Left forelimb (tissue), 1 donor: ENCODE results near the gene SLC25A25.
"Not testable (repeated sequence)": the region's sequence is repeated elsewhere in the genome, so short reads cannot be mapped to it uniquely, and the experiment has no call there.

Source experiments
- DNase-seq: peaks from one replicate; pipeline ENCODE4 v3.0.0-alpha.2; 2018; ENCODE audit warnings: low spot score

Gene SLC25A25

DNA sequence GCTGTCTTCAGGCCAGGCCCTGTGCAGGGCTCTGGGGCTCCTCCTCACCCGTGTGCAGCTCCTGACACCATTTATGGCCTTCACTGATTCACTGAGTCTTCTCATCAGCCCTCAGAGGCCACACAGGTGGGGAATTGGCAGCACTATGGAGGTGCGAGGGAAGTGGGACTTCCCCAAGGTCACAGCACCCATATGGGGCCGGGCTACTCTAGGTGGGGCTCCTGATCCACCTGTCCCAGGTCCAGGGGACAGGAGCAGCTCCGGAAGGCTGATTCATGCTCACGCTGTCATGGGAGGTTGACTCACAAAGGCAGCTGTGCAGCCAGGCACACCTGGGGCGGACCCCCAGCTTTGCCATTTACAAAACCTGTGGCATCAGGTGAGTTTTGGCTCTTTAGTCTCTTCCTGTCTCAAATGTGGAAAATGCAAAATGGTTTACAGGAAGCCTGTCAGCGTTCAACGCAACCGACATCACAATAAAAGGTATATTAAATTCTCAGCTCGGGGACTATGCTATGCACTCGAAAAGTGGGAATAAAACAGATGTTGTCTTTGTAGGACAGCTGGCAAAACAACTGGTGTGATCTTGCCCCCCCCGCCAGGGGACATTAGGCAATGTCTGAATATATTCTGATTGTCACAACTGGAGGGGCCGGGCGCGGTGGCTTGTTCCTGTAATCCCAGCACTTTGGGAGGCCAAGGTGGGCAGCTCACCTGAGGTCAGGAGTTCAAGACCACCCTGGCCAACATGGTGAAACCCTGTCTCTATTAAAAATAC lies 15.9 kb upstream of the SLC25A25 start:
- no peak for DNase-seq

DNA sequence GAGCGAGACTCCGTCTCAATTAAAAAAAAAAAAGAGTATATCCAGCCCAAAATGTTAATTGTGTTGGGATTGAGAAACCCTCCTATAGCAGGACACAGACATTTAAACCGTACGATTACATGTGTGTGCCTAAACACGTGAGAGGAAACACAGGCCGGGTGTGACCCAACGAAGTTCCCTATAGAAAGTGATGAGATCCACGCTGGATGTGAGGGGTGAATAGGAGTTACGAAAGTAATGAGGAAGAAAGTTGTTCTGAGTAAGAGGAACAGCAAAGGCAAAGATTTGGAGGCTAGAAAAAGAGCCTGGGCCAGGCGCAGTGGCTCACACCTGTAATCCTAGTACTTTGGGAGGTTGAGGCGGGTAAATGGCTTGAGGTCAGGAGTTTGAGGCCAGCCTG lies 14.5 kb upstream of the SLC25A25 start:
- DNase-seq = no peak

DNA sequence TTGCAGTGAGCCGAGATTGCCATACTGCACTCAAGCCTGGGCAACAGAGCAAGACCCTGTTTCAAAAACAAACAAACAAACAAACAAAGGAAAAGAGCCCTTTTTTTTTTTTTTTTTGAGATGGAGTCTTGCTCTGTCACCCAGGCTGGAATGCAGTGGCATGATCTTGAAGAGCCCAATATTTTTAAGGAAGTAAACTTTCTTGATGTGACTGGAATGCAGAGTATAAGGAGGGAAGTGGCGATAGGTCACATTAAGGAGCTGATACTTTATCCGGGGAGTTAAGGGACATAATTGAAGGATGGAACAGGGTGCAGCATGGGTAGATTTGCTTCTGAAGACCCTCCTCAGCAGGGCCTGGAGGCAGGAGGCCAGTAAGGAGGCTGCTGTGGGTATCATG lies 13.9 kb upstream of the SLC25A25 start:
- DNase-seq = no peak

DNA sequence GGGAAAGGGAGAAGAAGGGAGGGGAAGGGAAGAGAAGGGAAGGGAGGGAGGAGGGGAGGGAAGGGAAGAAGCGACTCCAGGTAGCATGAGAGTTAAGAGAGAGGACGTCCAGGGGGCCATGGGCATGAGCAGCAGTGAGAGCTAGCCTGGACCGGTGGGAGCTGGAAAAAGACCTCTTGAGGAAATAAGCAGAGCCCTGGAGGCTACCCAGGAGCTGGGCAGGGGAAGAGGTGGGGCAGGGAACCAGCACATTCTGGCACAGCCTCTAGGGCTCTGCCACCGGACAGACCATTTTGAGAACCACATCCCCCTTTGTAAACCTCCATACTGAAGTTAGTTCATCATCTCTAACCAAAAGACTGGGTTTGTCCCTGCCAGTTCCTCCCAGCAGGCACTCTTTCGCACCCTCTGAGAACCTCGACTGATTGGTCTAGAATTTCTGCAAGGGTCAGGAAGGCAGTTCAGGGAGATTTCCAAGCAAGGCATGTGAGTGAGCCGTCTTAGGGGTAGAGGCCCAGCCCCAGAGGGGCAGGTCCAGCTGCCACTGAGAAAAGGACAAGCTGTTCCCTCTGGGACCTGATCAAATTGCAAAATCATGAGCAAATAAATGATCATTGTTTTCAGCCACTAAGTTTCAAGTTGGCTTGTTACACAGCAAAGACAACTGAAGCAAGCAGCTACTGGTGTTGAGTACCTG lies 12.5 kb upstream of the SLC25A25 start:
- DNase-seq = no peak

DNA sequence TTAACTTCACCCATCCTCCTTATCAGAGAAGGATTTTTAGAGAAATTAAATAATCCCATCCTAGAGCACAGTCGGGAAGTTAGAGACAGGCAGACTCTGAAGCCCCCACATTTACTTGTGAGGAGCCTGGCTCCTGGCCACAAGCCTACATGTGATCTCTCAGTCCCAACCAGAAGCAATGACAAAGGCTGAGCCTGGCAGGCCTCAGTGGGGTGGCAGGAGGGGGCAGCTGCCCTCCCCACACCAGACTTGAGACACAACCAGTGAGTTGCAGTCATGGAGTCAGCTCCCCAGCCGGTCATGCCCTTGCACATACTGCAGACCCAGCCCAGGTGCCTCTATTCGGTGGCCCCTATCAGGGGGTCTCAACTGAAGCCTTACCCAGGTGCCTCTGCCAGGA lies 11.9 kb upstream of the SLC25A25 start:
- DNase-seq = no peak

DNA sequence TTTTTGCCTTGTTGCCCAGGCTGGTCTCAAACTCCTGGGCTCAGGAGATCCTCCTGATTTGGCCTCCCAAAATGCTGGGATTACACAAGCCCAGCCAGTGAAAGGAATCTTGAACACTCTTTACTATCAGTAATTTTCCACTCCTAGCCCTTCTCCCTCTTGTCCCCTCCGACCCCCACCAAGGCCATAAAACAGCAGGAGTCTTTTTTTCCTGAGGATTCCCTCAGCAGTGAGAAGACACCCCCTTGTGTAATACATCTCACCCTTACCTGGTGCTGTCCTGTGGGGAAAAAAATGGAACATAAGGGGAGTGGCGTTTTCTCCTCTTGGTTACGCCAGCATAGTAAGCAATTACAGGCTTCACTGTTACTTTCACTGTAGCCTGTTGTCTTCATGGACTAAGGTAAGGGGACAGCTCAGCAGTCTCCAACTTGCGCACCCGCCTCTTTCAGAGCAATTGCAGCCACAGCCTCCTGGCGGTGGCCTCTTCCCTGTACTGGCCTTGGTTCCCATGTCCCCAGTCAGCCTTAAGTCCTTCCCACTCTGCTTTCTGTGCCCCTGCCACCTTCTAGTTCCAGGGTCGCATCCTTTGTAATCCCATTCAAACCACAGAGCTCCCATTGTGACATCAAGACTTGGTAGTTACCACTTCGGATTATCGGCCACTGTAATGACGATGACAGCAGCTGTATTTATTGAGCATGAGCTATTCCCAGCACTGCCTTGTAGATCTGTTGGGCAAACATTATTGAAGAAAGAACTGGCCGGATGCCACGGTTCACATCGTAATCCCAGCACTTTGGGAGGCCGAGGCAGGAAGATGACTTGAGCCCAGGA lies 10.9 kb upstream of the SLC25A25 start:
- DNase-seq = no peak

DNA sequence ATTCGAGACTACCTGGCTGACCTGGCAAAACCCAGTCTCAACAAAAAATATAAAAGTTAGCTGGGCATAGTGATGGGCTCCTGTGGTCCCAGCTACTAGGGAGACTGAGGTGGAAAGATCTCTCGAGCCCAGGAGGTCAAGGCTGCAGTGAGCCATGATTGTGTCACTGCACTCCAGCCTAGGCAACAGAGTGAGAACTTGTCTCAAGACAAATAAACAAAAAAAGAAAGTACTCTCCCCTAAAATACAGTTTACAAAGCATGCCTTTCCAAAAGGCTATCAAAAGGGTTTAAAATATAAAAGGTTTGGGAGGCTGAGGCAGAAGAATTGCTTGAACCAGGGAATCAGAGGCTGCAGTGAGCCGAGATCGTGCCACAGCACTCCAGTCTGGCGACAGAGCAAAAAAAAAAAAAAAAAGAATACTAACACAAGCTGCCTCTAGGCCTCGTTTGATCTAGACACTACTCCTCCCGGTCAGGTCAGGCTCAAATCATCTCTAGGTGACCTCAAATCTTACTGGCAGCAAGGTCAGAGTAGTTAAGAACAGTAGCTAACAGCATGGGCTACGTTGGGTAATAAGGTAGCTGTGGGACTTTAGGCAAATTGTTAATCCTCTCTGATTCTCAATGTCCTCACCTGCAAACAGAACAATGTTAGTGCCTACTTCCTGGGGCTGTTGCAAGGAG lies 10.2 kb upstream of the SLC25A25 start:
- no peak for DNase-seq

DNA sequence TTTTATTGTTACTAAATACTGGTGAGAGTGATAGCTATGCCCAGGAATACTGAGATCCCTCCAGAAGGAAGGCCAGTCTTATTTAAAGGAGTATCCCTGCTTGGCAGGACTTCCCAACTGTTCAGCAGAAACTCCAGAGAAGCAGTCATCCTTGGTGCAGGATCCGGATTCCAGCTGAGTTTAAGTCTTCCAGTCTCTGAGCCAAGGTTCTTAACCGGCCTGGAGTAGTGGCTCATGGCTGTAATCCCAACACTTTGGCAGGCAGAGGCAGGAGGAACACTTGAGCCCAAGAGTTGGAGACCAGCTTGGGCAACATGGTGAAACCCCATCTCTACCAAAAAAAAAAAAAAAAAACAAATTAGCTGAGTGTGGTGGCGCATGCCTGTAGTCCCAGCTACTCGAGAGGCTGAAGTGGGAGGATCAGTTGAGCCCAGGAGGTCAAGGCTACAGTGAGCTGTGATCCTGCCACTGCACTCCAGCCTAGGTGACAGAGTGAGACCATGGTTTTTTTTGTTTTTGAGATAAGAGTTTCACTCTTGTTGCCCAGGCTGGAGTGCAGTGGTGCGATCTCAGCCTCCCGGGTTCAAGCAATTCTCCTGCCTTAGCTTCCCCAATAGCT lies 8.6 kb upstream of the SLC25A25 start:
- DNase-seq = no peak

DNA sequence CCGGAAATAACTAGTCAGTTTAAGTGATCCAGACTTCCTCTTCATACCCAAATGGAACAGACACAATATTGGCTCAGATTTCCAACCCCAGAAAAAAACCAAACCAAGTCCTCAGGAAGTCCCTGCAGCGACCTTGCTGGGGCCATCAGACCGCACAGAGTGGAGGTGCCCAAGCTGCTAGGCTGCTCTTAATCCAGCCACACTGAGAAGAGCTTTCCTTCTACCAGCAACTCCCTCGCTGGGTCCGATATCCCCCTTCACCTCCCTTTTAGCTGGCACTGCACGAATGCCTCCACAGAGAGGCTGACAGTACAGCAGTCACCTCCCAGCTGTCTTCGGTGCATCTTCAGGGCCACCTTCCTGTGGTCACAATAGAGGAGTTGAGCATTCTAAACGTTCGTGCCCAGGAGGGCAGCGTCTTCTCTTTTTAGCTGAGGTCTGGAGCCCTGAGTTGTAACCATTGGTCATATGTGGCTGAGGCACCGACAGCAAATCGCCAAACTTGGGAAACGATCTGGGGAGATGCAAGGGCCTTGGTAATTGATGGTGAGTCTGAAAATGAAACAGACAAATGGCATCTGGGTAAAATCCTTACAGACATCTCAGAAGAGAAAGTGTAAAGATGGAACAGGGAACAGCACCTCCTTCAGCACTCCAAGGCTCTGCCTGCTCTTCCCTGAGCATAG lies 6.6 kb upstream of the SLC25A25 start:
- no peak for DNase-seq

DNA sequence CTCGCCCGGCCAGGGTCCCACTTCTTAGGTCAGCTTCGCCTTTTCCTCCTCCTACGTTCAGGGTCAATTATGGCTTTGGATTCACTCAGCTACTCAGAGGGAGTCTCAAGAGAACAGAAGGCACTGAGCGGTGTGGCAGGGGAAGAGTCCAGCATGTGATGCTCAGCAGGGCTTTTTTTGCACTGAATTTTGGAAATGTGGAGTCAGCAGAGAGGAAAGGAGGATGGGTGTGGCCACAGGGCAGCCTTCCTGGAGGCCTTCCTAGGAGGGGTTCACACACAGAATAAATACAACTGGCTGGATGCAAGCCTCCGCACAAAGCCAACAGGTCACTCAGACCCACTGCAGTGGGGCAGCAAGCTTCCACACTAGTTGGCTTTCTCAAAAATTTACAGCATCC lies 5.8 kb upstream of the SLC25A25 start:
- no peak for DNase-seq

DNA sequence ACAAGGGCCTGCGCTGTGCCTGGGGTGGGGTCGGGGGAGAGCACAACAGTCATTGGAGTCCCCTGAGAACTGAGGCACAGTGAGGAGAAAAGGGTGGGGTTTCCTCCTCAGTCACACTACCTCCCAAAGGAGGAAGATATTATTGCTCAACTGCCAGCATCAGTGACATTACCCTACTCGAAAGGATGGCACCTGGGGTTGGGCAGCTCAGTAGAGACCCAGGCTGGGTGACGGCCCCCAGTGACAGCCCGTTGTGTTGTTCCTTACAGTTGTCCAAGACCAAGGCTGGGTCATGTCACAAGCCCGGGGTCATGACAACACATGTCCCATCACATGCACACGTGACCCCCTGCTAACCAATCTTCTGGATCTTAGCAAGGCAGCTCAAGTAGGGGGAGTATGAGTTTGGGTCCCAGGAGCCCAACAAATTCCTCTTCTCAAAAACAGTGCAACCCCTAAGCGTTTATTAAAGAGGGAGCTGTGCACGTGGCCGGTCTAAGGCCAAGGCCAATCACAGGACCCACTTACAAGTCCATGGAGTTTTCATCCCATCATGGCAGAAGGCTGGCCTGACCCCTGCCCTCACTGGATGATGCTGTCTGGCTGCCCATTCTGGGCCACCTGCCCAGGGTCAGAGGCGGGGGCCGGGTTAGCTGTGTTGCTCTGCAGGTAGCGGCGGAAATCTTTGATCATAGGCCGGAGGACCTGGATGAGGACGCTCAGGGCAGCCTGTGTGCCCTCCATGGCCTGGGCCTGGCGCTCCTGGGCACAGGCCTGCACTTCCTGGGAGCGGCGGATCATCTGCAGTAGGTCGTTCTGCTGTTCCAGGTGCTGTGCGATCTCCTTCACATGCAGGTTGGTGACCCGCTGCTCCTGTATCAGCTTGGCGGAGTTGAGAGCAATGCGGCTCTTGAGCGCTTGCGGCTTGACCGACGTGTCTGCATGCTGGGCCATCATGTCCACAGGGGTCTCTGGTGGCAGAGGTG lies 4.9 kb upstream of the SLC25A25 start:
- DNase-seq = no peak

DNA sequence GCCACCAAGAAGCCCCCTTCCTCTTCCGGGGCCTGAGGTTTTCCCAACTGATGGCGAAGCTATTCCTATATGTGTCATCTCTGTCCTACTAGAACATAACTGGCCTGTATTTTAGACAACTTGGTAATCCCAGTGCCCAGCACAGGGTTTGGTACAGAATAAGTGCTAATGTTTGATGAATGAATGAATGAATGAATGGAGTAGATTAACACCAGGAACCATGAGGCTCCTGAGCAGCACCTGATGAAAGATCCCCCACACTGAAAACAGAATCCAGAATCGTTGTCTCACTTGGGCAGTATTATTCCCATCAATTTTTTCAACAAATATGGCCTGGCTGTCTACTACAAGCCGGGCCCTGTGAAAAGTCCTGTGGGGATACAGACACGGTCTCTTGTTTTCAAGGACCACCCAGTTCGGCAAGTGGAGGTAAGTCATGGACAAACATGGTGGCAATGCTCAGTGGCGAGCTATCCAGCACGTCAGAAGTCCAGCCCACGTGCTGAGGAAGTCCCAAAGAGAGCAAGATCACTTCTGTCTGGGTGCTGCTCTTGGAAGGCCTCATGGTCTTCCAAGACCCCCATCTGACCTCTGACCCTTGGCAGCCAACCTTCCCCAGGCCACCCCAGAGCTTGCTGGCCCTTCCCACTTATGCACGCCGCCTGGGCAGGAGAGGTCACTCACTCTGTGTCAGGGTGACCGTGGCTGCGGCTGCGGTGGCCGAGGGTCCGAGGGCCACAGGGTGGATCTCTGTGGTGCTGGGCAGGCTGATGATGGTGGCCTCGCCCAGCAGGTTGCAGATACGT lies 1.9 kb upstream of the SLC25A25 start:
- DNase-seq = no peak

DNA sequence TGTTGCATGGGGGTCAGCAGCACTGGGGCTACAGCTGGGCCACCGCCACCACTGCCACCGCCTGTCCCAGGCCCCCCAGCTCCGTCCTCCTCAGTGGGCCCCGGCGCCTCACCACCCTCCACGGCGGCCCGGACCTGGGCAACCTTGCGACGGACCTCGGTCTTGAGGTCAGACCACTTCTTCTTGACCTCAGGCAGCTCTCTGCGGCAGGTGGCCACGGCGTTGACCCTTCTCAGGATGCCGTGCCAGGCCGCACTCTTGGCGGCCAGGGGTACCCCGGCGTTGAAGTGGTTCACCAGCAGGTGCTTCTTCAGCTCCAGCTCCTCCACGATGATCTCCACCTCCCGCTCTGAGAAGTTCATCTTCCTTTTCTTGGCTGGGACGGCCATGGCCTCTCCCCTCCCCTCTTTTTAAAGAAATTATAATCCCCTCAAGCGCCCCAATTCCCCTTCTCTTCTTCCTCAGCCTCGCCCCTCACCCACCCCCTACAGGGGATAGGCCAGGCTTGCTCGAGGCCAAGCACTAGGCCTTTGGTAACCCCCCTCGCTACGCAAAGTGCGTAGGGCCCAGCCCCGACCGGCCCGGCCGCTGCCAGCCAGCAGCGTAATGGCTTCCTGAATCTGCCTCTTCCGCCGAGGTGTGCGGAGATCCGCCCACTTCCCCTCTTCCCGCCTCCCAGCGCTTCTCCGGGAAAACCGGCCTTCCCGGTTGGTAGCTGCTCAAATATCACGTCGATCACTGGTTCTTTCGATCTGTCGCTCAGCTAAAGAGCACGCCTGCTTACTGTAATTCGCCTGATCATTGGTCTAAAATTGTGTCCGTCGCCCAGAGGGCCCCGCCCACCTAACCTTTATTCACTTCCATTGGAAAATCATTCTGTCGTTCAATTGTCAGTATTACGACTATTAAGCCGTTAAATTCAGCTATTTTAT lies 1.1 kb upstream of the SLC25A25 start, which contains the start of gene NAIF1:
Gene NAIF1 (minus strand): TSS at position 608 of the 932 bp plus-strand sequence. CDS start 219 bp downstream, at position 389.
- peak; percentile 97 for DNase-seq

DNA sequence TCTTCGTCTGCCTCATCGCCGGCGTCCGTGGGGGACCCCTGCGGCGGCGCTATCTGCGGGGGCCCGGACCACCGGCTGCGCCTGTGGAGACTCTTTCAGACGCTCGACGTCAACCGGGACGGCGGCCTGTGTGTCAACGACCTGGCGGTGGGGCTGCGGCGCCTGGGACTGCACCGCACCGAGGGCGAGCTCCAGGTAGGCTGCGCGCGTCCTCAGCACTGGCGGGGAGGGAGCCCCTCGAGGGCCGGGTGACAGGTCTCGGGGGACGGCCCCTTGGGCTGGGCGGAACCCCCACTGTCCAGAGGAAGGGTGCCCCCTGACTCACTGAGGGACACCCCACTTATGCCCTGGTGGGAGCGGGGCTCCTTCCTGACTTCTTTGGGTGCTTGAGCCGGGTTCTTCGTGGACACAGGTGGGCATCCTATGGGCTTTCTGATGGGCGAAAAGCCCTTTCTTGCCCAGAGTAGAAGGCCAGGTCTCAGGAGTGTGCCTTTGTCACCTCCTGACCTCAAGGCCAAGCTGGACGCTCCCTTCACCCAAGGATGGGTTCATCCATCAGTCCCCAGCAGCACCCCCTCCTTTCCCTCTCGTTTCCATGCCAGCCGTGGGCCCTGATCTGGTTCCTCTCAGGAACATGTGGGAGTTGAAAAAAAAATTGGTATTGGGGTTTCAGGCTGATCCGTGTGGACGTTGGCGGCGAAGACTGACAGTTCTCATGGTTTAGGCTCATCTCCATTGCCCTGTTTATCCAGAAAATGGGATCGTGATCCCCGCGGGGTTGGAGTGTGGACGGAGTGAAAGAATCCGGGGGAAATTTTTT lies 564 bp downstream of the SLC25A25 start:
- DNase-seq = peak; percentile 70

DNA sequence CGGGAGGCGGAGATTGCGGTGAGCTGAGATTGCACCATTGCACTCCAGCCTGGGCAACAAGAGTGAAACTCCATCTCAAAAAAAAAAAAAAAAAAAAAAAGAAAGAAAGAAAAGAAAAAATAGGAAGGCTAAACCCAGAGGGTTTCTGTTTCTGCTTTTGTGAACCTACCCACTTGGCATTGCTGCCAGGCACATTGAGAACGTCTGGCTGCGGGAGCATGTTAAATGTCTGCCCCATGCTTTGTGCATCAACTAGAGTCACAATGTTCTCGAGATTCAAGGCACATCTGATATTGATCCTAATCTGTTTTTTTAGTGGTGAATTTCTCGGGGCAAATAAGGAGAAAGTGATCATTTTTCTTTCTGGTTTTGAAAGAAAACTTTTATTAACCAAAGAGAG lies 2.8 kb downstream of the SLC25A25 start:
- no peak for DNase-seq

DNA sequence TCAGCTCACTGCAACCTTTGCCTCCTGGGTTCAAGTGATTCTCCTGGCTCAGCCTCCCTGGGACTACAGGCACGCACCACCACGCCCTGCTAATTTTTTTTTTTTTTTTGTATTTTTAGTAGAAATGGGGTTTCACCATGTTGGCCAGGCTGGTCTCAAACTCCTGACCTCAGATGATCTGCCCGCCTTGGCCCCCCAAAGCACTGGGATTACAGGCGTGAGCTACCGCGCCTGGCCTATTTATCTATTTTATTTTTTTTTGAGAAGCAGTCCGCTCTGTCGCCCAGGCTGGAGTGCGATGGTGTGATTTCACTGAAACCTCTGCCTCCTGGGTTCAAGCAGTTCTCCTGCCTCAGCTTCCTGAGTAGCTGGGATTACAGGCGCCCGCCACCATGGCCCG lies 3.4 kb downstream of the SLC25A25 start:
- not testable (repeated sequence) for DNase-seq
